Fibroblast of mammary gland (primary cell): ENCODE measurements around the gene NFATC2.

Source experiments
- DNase-seq: peaks from one replicate; pipeline ENCODE4 v3.0.0-alpha.2; 2010; ENCODE audit warnings: low read depth
- H3K4me3 ChIP-seq: 2 replicates; pipeline ENCODE4 v1.5.1; 2011; ENCODE audit warnings: low read depth, mild to moderate bottlenecking, low read length, moderate library complexity; ENCODE audit not compliant: control insufficient read depth
- CTCF ChIP-seq: conservative IDR thresholded peaks from 2 replicates; pipeline ENCODE4 v1.5.1; 2011; ENCODE audit warnings: low read depth, low read length, inconsistent platforms; ENCODE audit not compliant: control insufficient read depth, insufficient read depth

The NFATC2 gene

GRCh38 chr20:51542571-51543421 lies at the start of gene NFATC2:
Gene NFATC2, minus strand, starts transcription at chr20:51542719. Its CDS starts 220 bp downstream, at chr20:51542499.
- no peak within 1 kb of the TSS for H3K4me3 ChIP-seq
- TF ChIP-seq CTCF: no peak
- DNase-seq: no peak

- DNase-seq: no peak
- TF ChIP-seq CTCF: no peak
- H3K4me3 ChIP-seq: no peak overlapping the region
Observed at GRCh38 chr20:51591871-51592270, 49.4 kb upstream of the NFATC2 start.

GRCh38 chr20:51588762-51589161 lies 46.2 kb upstream of the NFATC2 start:
- no peak for DNase-seq
- TF ChIP-seq CTCF: no peak
- no peak overlapping the region for H3K4me3 ChIP-seq

- no peak overlapping the region for H3K4me3 ChIP-seq
- no peak for TF ChIP-seq CTCF
- no peak for DNase-seq
Observed at GRCh38 chr20:51587145-51587544, 44.6 kb upstream of the NFATC2 start.

GRCh38 chr20:51586005-51586440 lies 43.5 kb upstream of the NFATC2 start:
- DNase-seq: peak; percentile 97
- TF ChIP-seq CTCF: no peak
- no peak overlapping the region for H3K4me3 ChIP-seq

- no peak overlapping the region for H3K4me3 ChIP-seq
- TF ChIP-seq CTCF: no peak
- no peak for DNase-seq
Observed at GRCh38 chr20:51585148-51585547, 42.6 kb upstream of the NFATC2 start.

- no peak for DNase-seq
- no peak for TF ChIP-seq CTCF
- no peak overlapping the region for H3K4me3 ChIP-seq
Observed at GRCh38 chr20:51584737-51585136, 42.2 kb upstream of the NFATC2 start.
